Thyroid gland (tissue), 4 donors: ENCODE results near the gene C9orf50. TPM values are rescaled to one million over a fixed set of nuclear protein-coding genes. Genes with fewer than 3 reads are reported as not detected.

ENCODE experiments used
- DNase-seq, 2 donors: peaks; one replicate each; pipeline ENCODE4 v3.0.0-alpha.2; 2019
- H3K27ac ChIP-seq, 3 donors: fragments of 200-600 bp; sonication (generic); 1 replicate in 2 of 3; 2 replicates in 1 of 3; pipeline ENCODE4 v1.5.1; 2016 to 2019; ENCODE audit warnings: mild to moderate bottlenecking in 1 of 3, moderate library complexity in 1 of 3
- H3K27me3 ChIP-seq: fragments of 200-600 bp; sonication (generic); one replicate; pipeline ENCODE4 v1.5.1; 2019
- H3K36me3 ChIP-seq, 2 donors: fragments of 200-600 bp; sonication (generic); one replicate each; pipeline ENCODE4 v1.5.1; 2016 to 2019
- H3K4me1 ChIP-seq, 2 donors: fragments of 200-600 bp; sonication (generic); one replicate each; pipeline ENCODE4 v1.5.1; 2017 to 2019
- H3K4me3 ChIP-seq, 3 donors: fragments of 200-600 bp; sonication (generic); replicated peaks in 1 of 3; 1 replicate in 2 of 3; 2 replicates in 1 of 3; pipeline ENCODE4 v1.5.1; 2016; ENCODE audit warnings: mild to moderate bottlenecking in 1 of 3
- H3K9me3 ChIP-seq: fragments of 200-600 bp; sonication (generic); one replicate; pipeline ENCODE4 v1.5.1; 2017
- CTCF ChIP-seq, 6 experiments: fragments of 200-600 bp in 3 of 6; fragments of 450-650 bp in 3 of 6; sonication (generic) in 3 of 6; IDR thresholded peaks; one replicate each; pipeline ENCODE4 v1.5.1; 2016 to 2019; ENCODE audit warnings: antibody characterized with exemption in 6 of 6, mild to moderate bottlenecking in 2 of 6, inconsistent platforms in 1 of 6, moderate library complexity in 1 of 6
- POLR2A ChIP-seq, 2 donors: fragments of 450-650 bp; IDR thresholded peaks; one replicate each; pipeline ENCODE4 v1.6.1; 2017; ENCODE audit warnings: antibody characterized with exemption in 2 of 2, mild to moderate bottlenecking in 2 of 2, moderate library complexity in 1 of 2
- WGBS, 2 donors: methylation state at CpG; one replicate each; pipeline ENCODE4 v1.1.5; 2017; 5-methylcytosine and 5-hydroxymethylcytosine counted together
- intact Hi-C: fragments of 100-400 bp; cut with DNase I; formaldehyde crosslinking; loops from one replicate; pipeline ENCODE4 v1.15.1; 2023
- total RNA-seq, 4 donors: library from RNA; depleted of rRNA; stranded (reverse); fragments of >200 nt; gene quantifications; one replicate each; pipeline ENCODE4 v1.2.3, GENCODE V29; 2016

Gene C9orf50
- total RNA-seq, 4 donors from 2014 or later = not detected

GRCh38 chr9:129613520-129614175 is 7.3 kb downstream of the C9orf50 start:
- H3K27ac ChIP-seq = peak overlapping the region in 1 of 3 donors; percentile 23
- TF ChIP-seq POLR2A (IDR thresholded peaks at IDR 0.05) = peak in 1 of 2 donors; percentile 21
- peak in 1 of 6 experiments; percentile 14 for TF ChIP-seq CTCF (IDR thresholded peaks at IDR 0.05)
- H3K9me3 ChIP-seq = no peaks in the 10 kb centered on the region
- 44 to 46% methylated on average over 14 to 19 of the region's 19 CpGs for WGBS, 2 donors
- intact Hi-C loops = loop anchor here (5.0 kb wide), 3 partner anchors 291 to 476 kb away; no protein-coding TSS in a partner anchor
- peaks cover 14 to 33% of the 10 kb centered on the region in 2 donors for H3K4me1 ChIP-seq
- peak; percentile 78 to 90 for DNase-seq
- H3K36me3 ChIP-seq = no peaks in the 10 kb centered on the region
- H3K4me3 ChIP-seq = no peak overlapping the region
- no peaks in the 10 kb centered on the region for H3K27me3 ChIP-seq

- no peak for TF ChIP-seq CTCF (IDR thresholded peaks at IDR 0.05)
- no peak for TF ChIP-seq POLR2A (IDR thresholded peaks at IDR 0.05)
- Histone ChIP-seq H3K27ac (peak overlapping the region in 1 of 3 donors; percentile 23), H3K27me3 (no peaks in the 10 kb centered on the region), H3K4me3 (no peak overlapping the region), H3K4me1 (peaks cover 14 to 39% of the 10 kb centered on the region in 2 donors), H3K36me3 (no peaks in the 10 kb centered on the region), H3K9me3 (no peaks in the 10 kb centered on the region)
- WGBS, 2 donors = 62 to 75% methylated on average over 7 to 10 of the region's 15 CpGs
- no peak for DNase-seq
- intact Hi-C loops = loop anchor here (5.0 kb wide), 3 partner anchors 291 to 476 kb away; no protein-coding TSS in a partner anchor
Observed at GRCh38 chr9:129612815-129613519, 7.9 kb downstream of the C9orf50 start.

- H3K4me1 ChIP-seq = peaks cover 14 to 47% of the 10 kb centered on the region in 2 donors
- WGBS, 2 donors = 67 to 95% methylated on average over 4 of the region's 7 CpGs
- H3K27ac ChIP-seq = no peak overlapping the region
Observed at GRCh38 chr9:129612123-129612522, 8.8 kb downstream of the C9orf50 start.

GRCh38 chr9:129611307-129611800 is 9.5 kb downstream of the C9orf50 start:
- intact Hi-C loops = loop anchor here (5.0 kb wide), 3 partner anchors 289 to 474 kb away; no protein-coding TSS in a partner anchor
- Histone ChIP-seq H3K4me3 (no peak overlapping the region), H3K9me3 (no peaks in the 10 kb centered on the region), H3K27me3 (no peaks in the 10 kb centered on the region), H3K27ac (peak overlapping the region in 1 of 3 donors; percentile 78), H3K36me3 (no peaks in the 10 kb centered on the region), H3K4me1 (peaks cover 14 to 53% of the 10 kb centered on the region in 2 donors)
- WGBS, 2 donors = 44 to 45% methylated on average over 9 to 12 of the region's 12 CpGs
- DNase-seq = no peak
- TF ChIP-seq POLR2A (IDR thresholded peaks at IDR 0.05) (no peak), CTCF (IDR thresholded peaks at IDR 0.05) (peak in 1 of 6 experiments; percentile 29)

More at GRCh38 chr9:129612123-129612522, 8.8 kb downstream of the C9orf50 start:
- H3K36me3 ChIP-seq = no peaks in the 10 kb centered on the region
- intact Hi-C loops = loop anchor here (5.0 kb wide), 3 partner anchors 290 to 475 kb away; no protein-coding TSS in a partner anchor
- TF ChIP-seq CTCF (IDR thresholded peaks at IDR 0.05) (no peak), POLR2A (IDR thresholded peaks at IDR 0.05) (no peak)
- no peaks in the 10 kb centered on the region for H3K27me3 ChIP-seq
- no peaks in the 10 kb centered on the region for H3K9me3 ChIP-seq
- no peak for DNase-seq
- H3K4me3 ChIP-seq = no peak overlapping the region
